Ovary (tissue), 3 donors: ENCODE measurements around the gene CACNG1.

Experiments
- CTCF ChIP-seq, 3 donors: fragments of 450-650 bp in 2 of 3; fragments of 200-600 bp in 1 of 3; IDR thresholded peaks; one replicate each; pipeline versions ENCODE4 v1.5.1 to v1.8.0; 2016 to 2022; ENCODE audit warnings: antibody characterized with exemption in 3 of 3, mild to moderate bottlenecking in 1 of 3
- POLR2A ChIP-seq: fragments of 450-650 bp; IDR thresholded peaks from one replicate; pipeline ENCODE4 v1.6.1; 2017; ENCODE audit warnings: antibody characterized with exemption, mild to moderate bottlenecking, moderate library complexity
- donor health status: DM: no; HTN: no; CAD: no.

GRCh38 chr17:67044940-67045339 lies 586 bp downstream of the CACNG1 start:
- TF ChIP-seq CTCF (IDR thresholded peaks at IDR 0.05) (no peak), POLR2A (no peak)
